Subcutaneous abdominal adipose tissue (tissue), 5 donors: ENCODE results near the gene EDEM2.
"Not testable (repeated sequence)": the region's sequence is repeated elsewhere in the genome, so short reads cannot be mapped to it uniquely, and the experiment has no call there.

Experiments used
- H3K27ac ChIP-seq: one replicate; pipeline ENCODE4 v1.7.0; 2013; ENCODE audit warnings: low read depth, mild to moderate bottlenecking, inconsistent platforms, low read length, moderate library complexity
- H3K27me3 ChIP-seq, 5 donors: one replicate each; pipeline ENCODE4 v1.7.0; 2013; ENCODE audit warnings: low read length in 5 of 5, inconsistent platforms in 1 of 5; ENCODE audit not compliant: control insufficient read depth in 5 of 5, insufficient read depth in 4 of 5
- H3K36me3 ChIP-seq, 5 donors: one replicate each; pipeline ENCODE4 v1.7.0; 2013; ENCODE audit warnings: low read length in 5 of 5; ENCODE audit not compliant: control insufficient read depth in 5 of 5, insufficient read depth in 5 of 5
- H3K4me1 ChIP-seq, 5 donors: one replicate each; pipeline ENCODE4 v1.7.0; 2013; ENCODE audit warnings: low read length in 5 of 5, mild to moderate bottlenecking in 3 of 5, moderate library complexity in 1 of 5; ENCODE audit not compliant: control insufficient read depth in 5 of 5, insufficient read depth in 5 of 5
- H3K4me3 ChIP-seq, 5 donors: one replicate each; pipeline ENCODE4 v1.7.0; 2013; ENCODE audit warnings: low read length in 5 of 5, low read depth in 1 of 5
- H3K9ac ChIP-seq, 5 donors: one replicate each; pipeline ENCODE4 v1.7.0; 2013; ENCODE audit warnings: low read length in 5 of 5, mild to moderate bottlenecking in 4 of 5, moderate library complexity in 3 of 5
- H3K9me3 ChIP-seq, 5 donors: one replicate each; pipeline ENCODE4 v1.7.0; 2013; ENCODE audit warnings: low read length in 5 of 5; ENCODE audit not compliant: control insufficient read depth in 5 of 5
- donor health status: healthy.
- donor health status: healthy.
- donor health status: healthy.
- donor health status: healthy.
- donor health status: healthy.

Gene EDEM2

DNA sequence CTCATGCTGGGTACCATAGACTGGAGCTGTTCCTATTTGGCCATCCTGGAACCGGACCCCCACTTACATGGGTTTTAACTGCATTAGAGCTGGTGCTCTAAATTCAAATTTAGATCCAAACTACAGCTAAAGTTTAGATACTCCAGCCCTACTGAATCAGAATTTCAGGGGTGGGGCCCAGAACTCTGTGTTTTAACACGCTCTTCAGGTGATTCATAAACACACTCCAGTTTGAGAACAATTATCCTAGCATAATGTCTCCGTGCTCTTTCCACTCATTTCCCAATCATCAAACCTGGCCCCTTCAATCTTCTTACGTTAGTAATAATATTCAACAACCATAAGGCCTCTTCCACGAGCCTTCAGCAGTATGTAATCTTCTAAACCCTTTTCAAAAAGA lies 69.8 kb downstream of the EDEM2 start:
- H3K9me3 ChIP-seq: no peaks in the 10 kb centered on the region

DNA sequence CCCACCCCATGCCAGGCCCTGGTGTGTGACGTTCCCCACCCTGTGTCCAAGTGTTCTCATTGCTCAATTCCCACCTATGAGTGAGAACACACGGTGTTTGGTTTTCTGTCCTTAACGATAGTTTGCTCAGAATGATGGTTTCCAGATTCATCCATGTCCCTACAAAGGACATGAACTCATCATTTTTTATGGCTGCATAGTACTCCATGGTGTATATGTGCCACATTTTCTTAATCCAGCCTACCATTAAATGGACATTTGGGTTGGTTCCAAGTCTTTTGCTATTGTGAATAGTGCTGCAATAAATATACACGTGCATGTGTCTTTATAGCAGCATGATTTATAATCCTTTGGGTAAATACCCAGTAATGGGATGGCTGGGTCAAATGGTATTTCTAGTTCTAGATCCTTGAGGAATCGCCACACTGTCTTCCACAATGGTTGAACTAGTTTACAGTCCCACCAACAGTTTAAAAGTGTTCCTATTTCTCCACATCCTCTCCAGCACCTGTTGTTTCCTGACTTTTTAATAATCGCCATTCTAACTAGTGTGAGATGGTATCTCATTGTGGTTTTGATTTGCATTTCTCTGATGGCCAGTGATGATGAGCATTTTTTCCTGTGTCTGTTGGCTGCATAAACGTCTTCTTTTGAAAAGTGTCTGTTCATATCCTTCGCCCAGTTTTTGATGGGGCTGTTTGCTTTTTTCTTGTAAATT lies 75.5 kb downstream of the EDEM2 start:
- not testable (repeated sequence) for H3K27me3 ChIP-seq, H3K4me3 ChIP-seq, H3K9ac ChIP-seq, H3K4me1 ChIP-seq, H3K27ac ChIP-seq, H3K9me3 ChIP-seq
- peaks cover 4 to 26% (median 9%) of the 10 kb centered on the region in 5 donors for H3K36me3 ChIP-seq

More for the DNA sequence above, 69.8 kb downstream of the EDEM2 start:
- H3K27me3 ChIP-seq: no peaks in the 10 kb centered on the region
- peaks cover 0 to 11% (median 0%) of the 10 kb centered on the region in 5 donors for H3K4me1 ChIP-seq
- peaks cover 7 to 14% (median 14%) of the 10 kb centered on the region in 5 donors for H3K36me3 ChIP-seq
- H3K27ac ChIP-seq: no peak overlapping the region
- no peak overlapping the region for H3K4me3 ChIP-seq
- no peak overlapping the region for H3K9ac ChIP-seq

- H3K4me1 ChIP-seq: peaks cover 0 to 4% (median 0%) of the 10 kb centered on the region in 5 donors
- H3K9ac ChIP-seq: no peak overlapping the region
- H3K9me3 ChIP-seq: no peaks in the 10 kb centered on the region
- H3K27ac ChIP-seq: no peak overlapping the region
- no peak overlapping the region for H3K4me3 ChIP-seq
- peaks cover 6 to 42% (median 21%) of the 10 kb centered on the region in 5 donors for H3K36me3 ChIP-seq
- H3K27me3 ChIP-seq: no peaks in the 10 kb centered on the region
These were observed 80.9 kb downstream of the EDEM2 start for GRCh38 chr20:35066194-35066593.
